ENCODE data around the gene GSTA2.
"Not testable (repeated sequence)": the region's sequence is repeated elsewhere in the genome, so short reads cannot be mapped to it uniquely, and the experiment has no call there.

The GSTA2 gene

DNA sequence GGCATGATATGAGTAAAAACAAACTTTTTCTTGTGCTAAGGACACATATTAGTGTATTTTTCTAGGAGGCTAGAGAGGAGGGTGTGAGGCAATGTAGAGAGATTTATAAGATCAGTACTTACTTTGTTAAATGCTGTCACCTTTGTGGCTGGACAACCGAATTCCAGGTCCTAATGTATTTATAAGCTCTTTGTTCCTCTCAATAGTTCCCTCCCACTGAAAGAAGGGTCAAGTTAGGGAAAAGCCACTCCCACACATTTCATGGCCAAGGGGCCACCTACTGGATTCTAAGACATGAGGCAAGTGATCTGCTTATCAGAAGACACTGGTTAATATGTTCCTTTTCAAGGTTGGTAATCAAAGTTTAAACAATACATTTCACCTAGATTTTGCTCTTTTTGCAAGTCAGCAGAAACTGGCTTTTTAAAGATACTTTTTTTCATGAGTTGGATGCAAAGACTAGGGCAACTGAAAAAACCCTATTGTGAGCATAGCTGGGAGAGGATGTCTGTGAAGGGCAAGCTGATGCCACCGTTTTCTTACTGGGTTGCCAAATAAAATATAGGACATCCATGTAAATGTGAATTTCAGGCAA, at the start of gene GSTA2:
Gene GSTA2, minus strand, starts transcription at position 154 of the 595 bp plus-strand sequence. CDS start 5,528 bp downstream, outside the sequence.
- DNase-seq = not testable (repeated sequence)

DNA sequence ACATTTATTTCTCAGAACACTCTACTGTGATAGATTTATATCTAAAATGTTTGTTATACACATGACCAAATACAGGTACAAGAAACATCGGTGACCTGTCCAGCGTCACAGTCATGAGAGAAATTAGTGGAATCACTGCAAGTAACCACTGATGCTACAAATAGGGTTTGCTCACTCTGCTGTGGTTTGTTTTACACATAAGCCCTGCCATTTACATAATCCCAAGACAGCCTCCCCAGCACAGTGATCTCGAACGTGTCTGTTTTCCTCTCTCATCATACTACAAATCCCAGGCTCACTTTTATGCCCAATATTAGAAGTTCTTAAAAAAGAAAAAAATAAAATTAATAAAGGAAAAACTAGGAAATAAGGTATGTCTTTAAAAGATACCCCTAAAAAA, 46.5 kb upstream of the GSTA2 start:
- not testable (repeated sequence) for DNase-seq

DNA sequence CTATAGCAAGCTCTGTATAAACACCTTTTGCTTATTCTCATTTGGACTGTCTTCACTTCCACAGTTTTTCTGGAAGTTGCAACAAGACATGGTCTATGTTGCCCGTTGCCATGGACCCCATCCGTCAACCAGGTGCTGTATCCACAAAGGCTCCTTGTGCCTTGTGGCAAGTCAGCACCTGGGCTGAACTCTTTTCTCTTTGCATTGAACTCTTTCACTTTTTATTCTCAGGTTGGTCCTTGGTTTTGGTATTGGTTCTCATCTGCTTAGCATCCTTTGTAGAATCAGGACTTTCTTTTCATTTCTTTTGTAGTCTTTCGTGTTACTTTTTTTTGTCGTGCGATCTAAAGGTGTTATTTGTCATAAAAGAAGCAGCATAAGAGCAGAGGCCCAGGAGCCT, 45.4 kb upstream of the GSTA2 start:
- no peak for DNase-seq

DNA sequence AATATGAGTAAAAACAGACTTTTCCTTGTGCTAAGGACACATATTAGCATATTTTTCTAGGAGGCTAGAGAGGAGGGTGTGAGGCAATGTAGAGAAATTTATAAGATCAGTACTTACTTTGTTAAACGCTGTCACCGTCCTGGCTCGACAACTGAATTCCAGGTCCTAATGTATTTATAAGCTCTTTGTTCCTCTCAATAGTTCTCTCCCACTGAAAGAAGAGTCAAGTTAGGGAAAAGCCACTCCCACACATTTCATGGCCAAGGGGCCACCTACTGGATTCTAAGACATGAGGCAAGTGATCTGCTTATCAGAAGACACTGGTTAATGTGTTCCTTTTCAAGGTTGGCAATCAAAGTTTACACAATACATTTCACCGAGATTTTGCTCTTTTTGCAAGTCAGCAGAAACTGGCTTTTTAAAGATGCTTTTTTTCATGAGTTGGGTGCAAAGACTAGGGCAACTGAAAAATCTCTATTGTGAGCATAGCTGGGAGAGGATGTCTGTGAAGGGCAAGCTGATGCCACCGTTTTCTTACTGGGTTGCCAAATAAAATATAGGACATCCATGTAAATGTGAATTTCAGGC, 40.5 kb upstream of the GSTA2 start, which contains the start of gene GSTA1:
Gene GSTA1, minus strand, starts transcription at position 149 of the 588 bp plus-strand sequence. CDS start 4,549 bp downstream, outside the sequence.
- not testable (repeated sequence) for DNase-seq

DNA sequence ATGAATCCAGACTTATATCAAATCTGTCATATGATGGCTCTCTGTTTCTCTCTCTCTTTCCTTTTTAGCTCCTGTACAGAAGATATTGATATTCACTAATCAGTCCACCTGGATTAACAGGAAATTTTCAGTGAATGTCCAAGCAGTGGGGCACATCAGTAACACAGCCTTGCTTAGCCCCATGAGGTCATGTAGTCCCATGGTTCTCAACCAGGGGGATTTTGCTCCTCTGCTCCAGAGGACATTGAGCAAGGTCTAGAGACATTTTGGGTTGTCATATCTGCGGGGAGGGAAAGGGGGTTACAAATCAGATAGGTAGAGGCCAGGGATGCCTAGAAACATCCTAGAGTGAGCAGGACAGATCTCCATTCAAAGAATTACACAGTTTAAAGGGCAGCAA, 39.5 kb upstream of the GSTA2 start:
- no peak for DNase-seq

DNA sequence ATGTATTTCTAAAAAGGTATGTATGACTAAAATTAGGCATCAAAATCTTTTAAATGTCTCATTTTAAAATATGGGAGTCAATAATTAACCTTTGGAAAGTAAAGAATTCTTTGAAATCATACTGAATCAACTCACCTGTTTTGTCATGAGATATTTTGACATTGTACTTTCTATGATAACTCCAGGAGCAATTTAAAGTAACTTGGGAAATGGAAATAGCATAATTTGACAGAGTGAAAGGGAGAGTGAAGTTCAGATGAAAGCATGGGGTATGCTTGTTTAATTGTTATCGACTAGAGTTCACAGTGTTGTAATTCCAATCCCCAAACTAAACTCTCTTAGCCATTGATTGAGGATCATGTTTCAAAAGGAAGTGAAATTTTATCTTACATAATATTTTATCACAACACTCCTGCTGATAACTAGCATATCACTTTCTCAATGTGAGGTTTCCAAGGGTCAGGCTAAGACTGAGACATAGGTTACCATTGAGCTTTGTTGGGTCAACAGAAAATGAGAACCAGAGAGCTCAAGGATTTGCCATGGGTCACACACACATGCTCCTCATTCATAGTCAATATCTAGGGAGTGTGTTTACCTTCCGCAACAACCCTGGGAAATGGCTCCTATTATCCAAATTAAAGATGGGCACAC, 38.0 kb upstream of the GSTA2 start:
- DNase-seq = no peak

DNA sequence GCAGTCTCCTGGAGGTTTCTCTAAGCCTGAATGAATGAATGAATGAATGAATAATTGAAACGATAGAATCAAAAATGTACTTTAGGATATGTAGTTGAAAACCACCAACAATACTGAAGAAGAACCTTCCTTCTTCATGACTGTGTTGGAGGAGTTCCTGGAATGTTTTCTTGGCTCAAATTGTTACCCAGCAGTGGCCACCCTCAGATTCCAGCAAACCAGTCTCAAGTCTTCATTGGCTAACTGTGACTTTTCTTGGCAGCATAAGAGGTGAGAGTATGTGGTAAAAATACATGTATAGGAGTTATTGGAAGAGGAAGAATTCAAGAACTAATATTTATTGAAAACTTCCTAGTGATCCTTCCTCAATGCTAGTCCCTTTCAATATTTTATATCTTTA, 36.0 kb upstream of the GSTA2 start:
- DNase-seq = not testable (repeated sequence)

DNA sequence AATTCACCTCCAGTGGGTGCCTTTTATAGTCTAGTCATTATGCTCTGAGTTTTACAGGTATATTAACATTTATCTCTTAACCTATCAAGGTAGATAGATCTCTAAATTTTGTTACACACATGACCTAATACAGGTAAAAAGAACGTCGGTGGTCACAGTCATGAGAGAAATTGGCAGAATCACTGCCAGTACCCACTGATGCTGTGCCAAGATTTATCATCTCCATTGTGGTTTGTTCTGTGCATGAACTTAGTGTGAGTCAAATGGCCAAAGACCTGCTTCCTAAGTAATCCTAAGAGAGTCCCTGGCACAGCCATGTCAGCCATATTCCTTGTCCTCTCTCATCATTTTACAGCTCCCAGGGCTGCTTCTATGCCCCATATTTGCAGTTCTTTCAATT, 31.1 kb upstream of the GSTA2 start:
- DNase-seq = not testable (repeated sequence)

DNA sequence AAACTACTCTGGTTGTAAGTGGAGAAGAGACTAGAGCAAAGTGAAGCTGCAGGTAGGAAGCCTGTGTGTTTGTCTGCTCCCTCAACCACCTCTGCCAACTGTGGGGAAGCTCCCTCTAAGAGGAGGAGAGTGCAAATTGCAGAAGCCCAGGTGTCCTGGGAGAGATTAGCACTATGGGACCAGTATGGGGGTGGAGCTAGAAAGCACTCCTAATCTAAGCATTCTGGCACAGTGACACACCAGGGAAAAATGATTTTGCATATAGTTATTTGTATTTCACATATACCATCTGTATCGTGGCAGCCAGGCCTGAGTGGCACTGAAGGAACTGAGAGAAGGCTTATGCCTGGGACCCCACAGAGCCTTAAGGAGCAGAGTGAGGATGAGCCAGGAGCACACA, 27.6 kb upstream of the GSTA2 start:
- DNase-seq = no peak

DNA sequence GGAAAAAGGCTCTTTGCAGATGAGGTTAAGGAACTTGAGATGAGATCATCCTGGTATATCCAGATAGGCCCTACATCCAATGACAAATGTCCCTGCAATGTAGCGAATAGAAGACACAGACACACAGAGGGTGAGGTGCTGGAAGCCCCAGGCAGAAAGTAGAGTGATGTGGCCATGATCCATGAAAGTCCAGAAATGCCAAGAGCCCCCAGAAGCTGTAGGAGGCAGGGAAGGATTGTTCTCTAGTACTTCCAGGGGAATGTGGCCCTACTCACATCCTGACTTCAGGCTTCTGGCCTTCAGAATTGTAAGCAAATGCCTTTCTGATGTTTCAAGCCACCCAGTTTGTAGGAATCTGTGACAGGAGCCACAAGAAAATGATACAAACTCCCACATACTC, 26.4 kb upstream of the GSTA2 start:
- not testable (repeated sequence) for DNase-seq

DNA sequence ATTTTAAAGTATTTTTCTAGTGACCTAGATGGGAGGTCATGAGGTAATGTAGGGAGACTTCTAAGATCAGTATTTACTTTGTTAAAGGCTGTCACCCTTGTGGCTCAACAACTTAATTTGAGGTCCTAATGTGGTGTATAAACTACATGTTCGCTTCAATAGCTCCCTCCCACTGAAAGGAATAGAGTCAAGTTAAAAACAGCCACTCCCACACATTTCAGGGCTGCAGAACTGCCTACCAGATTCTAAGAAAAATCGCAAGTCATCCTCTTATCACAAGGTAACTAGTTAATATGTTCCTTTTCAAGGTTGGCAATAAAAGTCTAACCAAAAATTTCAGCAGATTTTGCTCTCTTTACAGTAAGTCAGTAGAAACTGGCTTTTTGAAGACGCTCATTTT, 25.2 kb upstream of the GSTA2 start:
- no peak for DNase-seq

DNA sequence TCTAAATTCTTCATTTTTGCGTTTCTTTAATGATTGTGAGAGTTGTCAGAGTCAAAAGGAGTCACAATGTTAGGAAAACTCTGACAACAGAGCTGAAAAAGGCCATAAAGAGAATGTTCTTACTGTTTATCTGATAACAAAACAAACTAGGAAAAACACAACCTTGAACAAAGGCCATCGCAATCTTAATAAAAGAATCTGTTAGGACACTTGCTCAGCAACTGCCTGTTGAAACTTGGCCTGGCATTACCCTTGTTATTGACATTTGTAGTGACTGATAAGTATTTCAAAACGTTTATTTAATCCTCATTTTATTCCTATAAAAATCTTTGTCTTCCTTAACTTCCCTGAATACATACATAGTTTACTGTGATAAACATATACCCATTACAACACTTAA, 24.6 kb upstream of the GSTA2 start:
- DNase-seq = no peak

DNA sequence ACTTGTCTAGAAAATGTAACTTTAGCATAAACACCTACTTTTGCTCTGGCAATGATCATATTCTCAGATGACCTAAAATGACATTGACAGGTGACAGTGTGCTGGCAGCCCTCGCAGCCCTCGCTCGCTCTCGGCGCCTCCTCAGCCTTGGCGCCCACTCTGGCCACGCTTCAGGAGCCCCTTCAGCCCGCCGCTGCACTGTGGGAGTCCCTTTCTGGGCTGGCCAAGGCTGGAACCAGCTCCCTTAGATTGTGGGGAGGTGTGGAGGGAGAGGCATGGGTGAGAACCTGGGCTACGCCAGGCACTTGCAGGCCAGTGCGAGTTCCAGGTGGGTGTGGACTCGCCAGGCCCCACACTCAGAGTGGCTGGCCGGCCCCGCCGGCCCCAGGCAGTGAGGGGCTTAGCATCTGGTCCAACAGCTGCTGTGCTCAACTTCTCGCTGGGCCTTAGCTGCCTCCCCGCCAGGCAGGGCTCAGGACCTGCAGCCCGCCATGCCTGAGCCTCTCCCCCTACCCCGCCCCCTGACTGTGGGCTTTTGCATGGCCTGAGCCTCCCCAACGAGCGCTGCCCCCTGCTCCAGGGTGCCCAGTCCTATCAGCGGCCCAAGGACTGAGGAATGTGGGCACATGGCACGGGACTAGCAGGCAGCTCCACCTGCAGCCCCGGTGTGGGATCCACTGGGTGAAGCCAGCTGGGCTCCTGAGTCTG, 23.1 kb upstream of the GSTA2 start:
- DNase-seq = no peak

DNA sequence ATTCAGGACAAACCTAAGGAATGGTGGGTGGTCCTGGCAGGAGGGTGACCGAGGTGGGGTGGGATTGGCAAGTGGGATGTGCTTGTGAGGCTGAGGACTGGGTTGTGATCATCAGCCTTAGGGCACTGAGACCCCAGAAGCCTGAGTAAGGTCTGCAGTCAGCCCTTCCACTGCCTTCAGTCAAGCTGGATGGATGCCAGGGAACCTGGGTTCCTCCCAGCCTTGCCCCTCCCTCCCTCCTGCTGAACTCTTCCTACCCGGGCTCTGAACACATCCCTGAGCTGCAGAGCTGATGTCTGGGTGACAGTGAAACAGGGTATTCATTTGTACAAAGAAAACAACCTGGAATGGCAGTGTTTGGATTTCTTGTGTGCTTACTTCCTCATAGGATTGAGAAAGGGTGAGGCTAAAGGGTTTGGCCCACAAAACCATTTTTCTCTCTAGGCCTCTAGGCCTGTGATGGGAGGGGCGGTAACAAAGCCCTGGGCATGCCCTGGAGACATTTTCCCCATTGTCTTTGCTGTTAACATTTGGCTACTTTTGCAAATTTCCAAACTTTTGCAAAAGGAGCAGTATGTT, 19.5 kb upstream of the GSTA2 start:
- DNase-seq = not testable (repeated sequence)

DNA sequence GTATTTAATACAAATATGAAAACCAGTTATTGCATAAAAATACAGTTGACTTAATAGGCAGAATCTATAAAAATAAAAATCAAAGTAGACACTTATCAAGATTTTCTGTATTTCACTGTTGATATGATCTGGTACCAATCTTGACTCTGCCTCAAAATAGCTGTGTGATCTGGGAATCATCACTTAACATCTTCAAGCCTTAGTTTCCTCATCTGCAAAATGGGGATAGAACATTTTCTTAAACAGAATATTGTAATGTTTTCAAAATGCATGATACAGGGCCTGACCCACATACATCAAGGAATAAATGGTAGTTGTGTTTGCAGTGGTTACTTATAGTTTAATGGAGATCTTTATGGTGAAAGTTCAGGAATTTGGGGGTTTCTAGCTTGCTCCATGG, 18.9 kb upstream of the GSTA2 start:
- DNase-seq = not testable (repeated sequence)

DNA sequence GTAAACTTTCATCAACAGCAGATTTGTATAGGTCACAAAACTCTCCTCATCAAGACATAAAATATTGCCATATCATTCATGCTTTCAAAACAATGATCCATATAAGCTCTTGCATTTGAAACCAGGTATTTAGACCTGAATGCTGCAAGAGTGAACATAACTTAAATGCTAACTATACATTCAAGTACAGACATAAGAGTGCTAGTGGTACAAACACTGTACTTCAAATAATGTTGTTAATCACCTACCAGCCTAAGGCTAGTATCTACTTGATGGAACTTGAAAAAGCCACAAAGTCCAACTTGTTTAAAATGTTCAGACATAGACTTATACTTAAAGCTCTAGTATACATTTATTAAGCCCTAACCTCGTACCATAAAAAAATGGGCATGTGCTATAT, 16.0 kb upstream of the GSTA2 start:
- DNase-seq = no peak

DNA sequence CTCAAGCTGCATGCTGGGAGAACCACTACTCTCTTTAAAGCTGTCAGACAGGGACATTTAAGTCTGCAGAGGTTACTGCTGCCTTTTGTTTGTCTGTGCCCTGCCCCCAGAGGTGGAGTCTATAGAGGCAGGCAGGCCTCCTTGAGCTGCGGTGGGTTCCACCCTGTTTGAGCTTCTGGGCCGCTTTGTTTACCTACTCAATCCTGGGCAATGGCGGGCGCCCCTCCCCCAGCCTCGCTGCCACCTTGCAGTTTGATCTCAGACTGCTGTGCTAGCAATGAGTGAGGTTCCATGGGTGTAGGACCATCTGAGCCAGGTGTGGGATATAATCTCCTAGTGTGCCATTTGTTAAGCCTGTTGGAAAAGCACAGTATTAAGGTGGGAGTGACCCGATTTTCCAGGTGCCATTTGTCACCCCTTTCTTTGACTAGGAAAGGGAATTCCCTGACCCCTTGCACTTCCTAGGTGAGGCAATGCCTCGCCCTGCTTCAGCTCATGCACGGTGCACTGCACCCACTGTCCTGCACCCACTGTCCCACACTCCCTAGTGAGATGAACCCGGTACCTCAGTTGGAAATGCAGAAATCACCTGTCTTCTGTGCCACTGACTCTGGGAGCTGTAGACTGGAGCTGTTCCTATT, 13.6 kb upstream of the GSTA2 start:
- DNase-seq = not testable (repeated sequence)

DNA sequence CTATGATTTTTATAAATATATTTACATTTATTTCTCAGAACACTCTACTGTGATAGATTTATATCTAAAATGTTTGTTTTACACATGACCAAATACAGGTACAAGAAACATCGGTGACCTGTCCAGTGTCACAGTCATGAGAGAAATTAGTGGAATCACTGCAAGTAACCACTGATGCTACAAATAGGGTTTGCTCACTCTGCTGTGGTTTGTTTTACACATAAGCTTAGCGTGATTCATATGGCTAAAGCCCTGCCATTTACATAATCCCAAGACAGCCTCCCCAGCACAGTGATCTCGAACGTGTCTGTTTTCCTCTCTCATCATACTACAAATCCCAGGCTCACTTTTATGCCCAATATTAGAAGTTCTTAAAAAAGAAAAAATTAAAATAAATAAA, 6.1 kb upstream of the GSTA2 start:
- not testable (repeated sequence) for DNase-seq

DNA sequence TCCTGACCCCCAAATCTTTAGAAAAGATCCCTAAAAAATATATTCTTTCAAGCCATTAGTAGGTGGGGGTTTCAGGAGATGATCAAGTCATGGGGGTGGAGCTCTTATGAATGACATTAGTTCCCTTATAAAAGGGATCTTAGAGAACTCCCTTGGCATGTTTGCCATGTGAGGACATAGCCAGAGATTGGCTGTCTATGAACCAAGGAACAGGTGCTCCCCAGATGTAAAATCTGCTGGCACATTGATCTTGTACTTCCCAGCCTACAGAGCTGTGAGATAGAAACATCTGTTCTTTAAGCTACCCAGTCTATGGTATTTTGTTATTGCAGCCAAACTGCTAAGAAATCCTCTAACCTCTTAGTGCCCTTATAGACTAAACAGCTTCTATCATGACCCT, 4.4 kb upstream of the GSTA2 start:
- DNase-seq = not testable (repeated sequence)

DNA sequence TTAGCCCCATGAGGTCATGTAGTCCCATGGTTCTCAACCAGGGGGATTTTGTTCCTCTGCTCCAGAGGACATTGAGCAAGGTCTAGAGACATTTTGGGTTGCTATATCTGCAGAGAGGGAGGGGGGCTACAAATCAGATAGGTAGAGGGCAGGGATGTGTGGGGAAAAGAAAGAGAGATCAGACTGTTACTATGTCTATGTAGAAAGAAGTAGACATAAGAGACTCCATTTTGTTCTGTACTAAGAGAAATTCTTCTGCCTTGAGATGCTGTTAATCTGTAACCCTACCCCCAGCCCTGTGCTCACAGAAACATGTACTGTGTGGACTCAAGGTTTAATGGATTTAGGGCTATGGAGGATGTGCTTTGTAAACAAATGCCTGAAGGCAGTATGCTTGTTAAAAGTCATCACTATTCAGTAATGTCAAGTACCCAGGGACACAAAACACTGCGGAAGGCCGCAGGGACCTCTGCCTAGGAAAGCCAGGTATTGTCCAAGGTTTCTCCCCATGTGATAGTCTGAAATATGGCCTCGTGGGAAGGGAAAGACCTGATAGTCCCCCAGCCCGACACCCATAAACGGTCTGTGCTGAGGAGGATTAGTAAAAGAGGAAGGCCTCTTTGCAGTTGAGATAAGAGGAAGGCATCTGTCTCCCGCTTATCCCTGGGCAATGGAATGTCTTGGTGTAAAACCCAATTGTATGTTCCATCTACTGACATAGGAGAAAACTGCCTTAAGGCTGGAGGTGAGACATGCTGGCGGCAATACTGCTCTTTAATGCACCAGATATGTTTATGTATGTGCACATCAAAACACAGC, 1.4 kb downstream of the GSTA2 start:
- DNase-seq = not testable (repeated sequence)

DNA sequence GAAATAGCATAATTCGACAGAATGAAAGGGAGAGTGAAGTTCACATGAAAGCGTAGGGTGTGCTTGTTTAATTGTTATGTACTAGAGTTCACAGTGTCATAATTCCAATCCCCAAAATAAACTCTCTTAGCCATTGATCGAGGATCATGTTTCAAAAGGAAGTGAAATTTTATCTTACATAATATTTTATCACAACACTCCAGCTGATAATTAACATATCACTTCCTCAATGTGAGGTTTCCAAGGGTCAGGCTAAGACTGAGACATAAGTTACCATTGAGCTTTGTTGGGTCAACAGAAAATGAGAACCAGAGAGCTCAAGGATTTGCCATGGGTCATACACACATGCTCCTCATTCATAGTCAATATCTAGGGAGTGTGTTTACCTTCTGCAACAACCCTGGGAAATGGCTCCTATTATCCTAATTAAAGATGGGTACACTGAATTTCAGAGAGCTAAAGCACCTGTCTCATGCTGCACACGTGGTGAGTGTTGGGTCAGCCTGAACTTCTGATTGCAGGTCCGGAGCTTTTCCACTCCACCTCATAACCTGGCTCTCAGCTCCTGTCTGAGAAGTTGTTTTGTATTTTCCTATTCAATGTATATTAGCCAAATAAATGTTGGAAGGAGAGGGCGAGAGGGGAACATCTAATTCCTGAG, 3.0 kb downstream of the GSTA2 start:
- DNase-seq = no peak

Measured in RPMI8226 (cell line).